Measurements from ENCODE around the gene NDST1.
A peak's percentile ranks its signal among the peaks of the same experiment; 100 is the strongest.

The NDST1 gene

DNA sequence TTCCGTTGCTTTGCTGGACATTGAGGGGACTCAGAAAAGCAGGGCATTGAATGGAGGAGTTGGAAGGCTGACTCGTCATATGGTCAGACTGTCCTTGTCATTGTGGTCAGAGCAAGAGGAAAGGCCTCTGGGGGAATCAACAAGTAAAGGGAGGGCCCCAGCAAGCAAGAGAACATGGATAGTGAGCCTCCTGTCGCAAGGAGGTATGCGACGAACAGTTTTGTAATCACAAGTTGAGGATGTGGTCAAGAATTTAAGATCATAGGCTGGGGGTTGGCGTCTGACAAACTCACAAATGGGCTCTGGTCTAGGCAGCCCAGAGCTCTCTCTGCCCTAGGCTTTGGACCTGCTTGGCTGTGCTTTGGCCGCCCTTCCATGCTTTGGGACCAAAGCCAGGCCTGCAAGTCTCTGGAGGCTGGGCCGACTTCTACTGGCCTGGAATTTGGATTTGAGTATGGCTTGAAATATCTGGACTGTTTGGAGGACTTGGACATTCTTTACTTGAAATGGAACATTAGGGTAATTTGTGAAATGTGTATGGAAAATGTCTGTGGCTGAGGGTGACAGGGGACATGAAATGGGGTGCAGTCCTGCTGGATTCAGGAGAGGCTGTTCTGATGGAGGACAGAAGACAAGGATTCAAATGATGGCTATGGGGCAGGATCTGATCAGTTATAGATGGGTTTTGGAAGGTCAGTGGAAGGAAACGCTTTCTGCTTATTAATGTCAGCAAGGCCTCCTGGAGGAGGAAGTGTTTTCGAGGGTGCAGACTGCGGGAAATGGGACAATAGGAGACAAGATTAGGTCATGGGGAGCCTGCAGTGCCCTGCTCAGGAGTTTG, 19.2 kb upstream of the NDST1 start:
- DNase-seq (ENCODE audit: extremely low spot score, insufficient read length, low read depth), result no peak
- peak; percentile 21 for FAIRE-seq

- DNase-seq (ENCODE audit: extremely low spot score, insufficient read length, low read depth), result no peak
- FAIRE-seq, result peak; percentile 95
Observed at GRCh38 chr5:150489360-150490295, 18.3 kb upstream of the NDST1 start.

GRCh38 chr5:150490296-150490669, 17.6 kb upstream of the NDST1 start:
- no peak for FAIRE-seq

DNA sequence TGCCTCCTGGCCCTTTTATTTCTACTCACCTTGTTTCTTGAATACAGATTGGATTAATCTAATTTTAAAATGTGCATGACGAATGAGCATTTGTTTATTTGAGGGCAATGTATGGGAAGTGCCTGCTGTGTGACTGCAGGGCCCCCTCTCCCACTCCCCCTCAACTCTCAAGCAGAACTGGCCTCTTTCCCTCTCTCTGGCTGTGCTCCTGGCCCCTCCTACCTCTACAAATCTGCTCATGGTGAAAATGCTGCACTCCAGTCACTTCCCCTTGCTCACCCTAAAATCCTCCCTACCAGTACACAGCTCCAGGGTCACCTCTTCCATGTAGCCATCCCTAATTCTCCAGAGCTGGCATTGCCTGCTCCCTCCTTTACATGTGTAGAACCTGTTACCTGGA, 17.2 kb upstream of the NDST1 start:
- FAIRE-seq, result no peak
- no peak for DNase-seq (ENCODE audit: extremely low spot score, insufficient read length, low read depth)

More at GRCh38 chr5:150490296-150490669, 17.6 kb upstream of the NDST1 start:
- no peak for DNase-seq (ENCODE audit: extremely low spot score, insufficient read length, low read depth)

DNA sequence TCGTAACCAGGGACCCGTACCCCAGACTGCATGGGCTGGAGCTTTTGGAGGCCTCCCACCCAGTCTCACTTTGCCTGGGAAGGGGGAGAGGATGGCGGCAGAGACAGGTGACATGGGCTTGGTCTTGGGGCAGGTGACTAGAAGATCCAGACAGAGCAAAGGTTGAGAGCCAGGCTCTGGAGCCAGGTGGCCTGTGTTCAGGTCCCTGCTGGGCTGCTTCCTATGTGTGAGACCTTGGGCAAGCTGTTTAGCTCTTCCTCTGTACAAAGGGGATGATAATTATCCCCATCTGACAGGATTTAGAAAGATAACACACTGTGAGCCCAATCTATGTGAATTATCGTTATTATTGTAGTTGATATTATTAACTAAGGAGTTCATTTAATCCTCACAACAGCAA, 16.1 kb upstream of the NDST1 start:
- DNase-seq (ENCODE audit: extremely low spot score, insufficient read length, low read depth) (no peak), FAIRE-seq (no peak)

DNA sequence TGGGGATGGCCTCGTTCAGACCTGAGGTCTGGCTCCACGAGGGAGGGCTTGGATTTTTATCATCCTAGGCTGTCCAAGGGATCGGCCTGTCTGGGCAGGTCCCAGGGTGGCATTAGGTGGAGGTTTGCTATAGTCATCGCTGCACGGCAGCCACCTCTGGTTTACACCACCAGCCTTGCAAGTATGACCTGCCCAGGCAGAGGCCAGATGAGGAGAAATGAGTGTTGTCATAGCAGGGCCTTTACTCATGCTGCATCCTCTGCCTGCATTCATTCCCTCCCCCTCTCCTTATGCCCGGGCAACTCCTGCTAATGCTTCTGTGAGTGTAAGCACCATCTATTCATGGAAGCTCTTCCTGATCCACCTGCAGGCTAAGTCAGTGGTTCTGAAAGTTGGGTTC, 15.3 kb upstream of the NDST1 start:
- FAIRE-seq, result no peak
- DNase-seq (ENCODE audit: extremely low spot score, insufficient read length, low read depth), result no peak

DNA sequence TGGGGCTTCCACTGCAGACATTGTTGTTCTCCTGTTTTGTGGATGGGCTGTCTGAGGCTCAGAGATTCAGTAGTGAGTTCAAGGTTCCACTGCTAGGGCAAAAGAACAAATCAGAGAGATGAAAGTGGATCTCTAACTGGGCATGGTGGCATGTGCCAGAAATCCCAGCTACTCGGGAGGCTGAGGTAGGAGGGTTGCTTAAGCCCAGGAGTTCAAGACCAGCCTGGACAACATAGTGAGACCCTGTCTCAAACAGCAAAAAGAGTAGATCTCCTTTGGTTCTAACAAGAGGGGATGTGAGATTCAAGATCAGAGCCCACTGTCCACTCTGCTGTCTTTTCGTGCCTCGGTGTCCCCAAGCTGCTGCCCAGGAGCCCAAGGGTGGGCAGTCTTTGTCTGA, 11.8 kb upstream of the NDST1 start:
- FAIRE-seq, result no peak

DNA sequence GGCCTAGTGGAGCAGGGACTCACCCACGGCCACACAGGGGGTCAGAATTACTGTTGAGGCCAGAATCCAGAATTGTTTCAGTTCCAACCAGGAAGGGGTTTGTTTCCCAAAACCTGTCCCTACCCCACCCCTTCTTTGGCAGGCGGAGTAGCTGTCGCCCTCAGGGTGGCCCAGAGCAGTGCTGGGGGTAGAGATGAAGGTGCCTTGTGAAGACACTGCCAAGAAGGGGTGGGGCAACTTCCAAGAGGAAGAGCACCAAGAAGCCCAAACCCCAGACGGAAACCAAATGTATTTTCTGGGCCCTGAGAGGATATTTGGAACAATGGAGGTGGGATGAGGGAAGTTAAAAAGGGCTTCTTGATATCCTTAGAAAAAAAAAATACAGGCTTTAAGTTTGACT, 11.4 kb upstream of the NDST1 start:
- DNase-seq (ENCODE audit: extremely low spot score, insufficient read length, low read depth), result no peak
- no peak for FAIRE-seq

More for the DNA sequence above, 11.8 kb upstream of the NDST1 start:
- no peak for DNase-seq (ENCODE audit: extremely low spot score, insufficient read length, low read depth)

DNA sequence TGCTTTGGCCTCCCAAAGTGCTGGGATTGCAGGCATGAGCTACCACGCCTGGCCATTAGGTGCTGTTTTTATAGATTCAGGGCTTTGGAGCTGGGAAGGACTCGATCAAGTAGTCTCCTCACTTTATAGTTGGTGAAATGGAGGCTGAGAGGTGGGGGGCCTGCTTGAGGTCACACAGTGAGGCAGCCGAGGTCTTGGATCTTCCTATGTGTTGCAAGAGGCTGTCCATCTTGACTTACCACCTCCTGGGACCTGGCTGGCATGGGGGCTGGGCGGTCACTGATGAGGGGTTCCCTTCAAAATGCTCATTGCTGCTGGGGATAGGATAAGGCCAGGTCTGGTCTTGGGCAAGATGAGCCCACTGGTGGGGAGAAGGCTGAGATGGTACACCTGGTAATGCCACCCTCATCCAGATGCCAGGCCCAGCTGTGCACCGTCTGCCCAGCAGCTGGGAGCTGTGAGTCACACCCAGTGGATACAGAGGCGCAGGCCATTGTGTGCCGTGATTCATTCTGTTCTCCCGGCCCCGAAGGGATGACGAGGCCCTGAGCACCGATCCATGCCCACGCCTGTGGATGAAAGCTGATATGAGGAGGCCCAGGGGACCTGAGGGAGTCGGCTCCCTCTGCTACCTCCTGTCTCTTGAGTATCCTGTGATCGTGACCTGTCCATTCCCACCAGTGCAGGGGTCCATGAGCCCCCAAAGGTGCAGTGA, 10.5 kb upstream of the NDST1 start:
- no peak for FAIRE-seq
- DNase-seq (ENCODE audit: extremely low spot score, insufficient read length, low read depth), result no peak

DNA sequence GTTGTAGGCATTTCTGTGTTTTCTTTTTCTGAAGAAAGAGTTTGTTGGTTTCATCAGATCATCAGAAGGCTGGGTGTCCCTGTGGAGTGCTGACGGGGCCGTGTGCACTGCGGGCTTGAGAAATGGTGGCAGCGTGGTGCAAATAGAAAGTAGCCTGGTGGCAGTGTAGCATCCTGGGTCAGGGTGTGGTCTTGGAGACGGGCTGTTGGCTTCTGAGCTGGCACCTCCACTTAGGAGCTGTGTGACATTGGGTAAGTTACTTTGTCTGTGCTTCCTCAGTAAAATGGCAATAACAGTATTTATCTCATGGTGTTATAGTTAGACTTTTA, 10.0 kb upstream of the NDST1 start:
- FAIRE-seq (no peak), DNase-seq (ENCODE audit: extremely low spot score, insufficient read length, low read depth) (no peak)

GRCh38 chr5:150498501-150498900, 9.4 kb upstream of the NDST1 start:
- FAIRE-seq, result no peak
- no peak for DNase-seq (ENCODE audit: extremely low spot score, insufficient read length, low read depth)

- FAIRE-seq (no peak), DNase-seq (ENCODE audit: extremely low spot score, insufficient read length, low read depth) (no peak)
Observed at GRCh38 chr5:150498971-150499370, 9.0 kb upstream of the NDST1 start.

GRCh38 chr5:150499437-150499956, 8.4 kb upstream of the NDST1 start:
- DNase-seq (ENCODE audit: extremely low spot score, insufficient read length, low read depth) (no peak), FAIRE-seq (peak; percentile 65)

GRCh38 chr5:150500328-150500841, 7.5 kb upstream of the NDST1 start:
- DNase-seq (ENCODE audit: extremely low spot score, insufficient read length, low read depth) (no peak), FAIRE-seq (no peak)

- DNase-seq (ENCODE audit: extremely low spot score, insufficient read length, low read depth), result no peak
- FAIRE-seq, result no peak
Observed at GRCh38 chr5:150500905-150501304, 7.0 kb upstream of the NDST1 start.

GRCh38 chr5:150502106-150502505, 5.8 kb upstream of the NDST1 start:
- DNase-seq (ENCODE audit: extremely low spot score, insufficient read length, low read depth) (no peak), FAIRE-seq (no peak)

DNA sequence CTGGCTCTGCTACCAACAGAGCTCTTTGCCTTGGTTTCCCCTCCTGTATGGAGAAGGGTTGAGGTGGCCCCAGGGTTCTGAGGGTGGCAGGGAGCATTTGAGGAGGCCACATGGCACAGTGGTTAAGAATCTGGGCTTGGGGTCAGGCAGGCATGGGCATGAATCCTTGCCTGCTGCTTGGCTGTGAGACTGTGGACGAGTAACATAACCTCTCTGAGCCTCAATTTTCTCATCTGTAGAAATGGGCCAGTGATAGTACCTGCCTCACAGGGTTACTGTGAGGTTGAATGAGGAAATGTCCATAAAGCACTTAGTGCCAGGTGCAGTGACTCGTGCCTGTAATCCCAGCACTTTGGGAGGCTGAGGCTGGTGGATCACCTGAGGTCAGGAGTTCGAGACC, 5.1 kb upstream of the NDST1 start:
- DNase-seq (ENCODE audit: extremely low spot score, insufficient read length, low read depth), result no peak
- no peak for FAIRE-seq

DNA sequence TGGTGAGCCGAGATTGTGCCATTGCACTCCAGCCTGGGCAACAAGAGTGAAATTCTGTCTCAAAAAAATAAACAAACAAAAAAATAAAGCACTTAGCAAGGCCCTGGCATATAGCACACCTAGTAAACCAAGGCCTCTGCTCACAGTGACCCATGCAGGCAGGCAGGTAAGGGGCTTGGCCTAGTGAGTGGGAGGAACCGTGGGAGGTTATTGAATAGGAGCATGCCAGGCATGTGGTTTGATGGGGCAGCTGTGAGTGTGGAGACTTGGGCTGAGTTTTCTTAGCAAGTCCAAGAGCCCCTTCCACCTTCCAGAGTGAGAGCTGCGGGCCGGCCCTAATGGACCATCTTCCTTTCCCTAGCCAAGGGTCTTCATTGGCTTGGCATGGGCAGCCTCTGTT, 4.5 kb upstream of the NDST1 start:
- FAIRE-seq, result no peak
- no peak for DNase-seq (ENCODE audit: extremely low spot score, insufficient read length, low read depth)

DNA sequence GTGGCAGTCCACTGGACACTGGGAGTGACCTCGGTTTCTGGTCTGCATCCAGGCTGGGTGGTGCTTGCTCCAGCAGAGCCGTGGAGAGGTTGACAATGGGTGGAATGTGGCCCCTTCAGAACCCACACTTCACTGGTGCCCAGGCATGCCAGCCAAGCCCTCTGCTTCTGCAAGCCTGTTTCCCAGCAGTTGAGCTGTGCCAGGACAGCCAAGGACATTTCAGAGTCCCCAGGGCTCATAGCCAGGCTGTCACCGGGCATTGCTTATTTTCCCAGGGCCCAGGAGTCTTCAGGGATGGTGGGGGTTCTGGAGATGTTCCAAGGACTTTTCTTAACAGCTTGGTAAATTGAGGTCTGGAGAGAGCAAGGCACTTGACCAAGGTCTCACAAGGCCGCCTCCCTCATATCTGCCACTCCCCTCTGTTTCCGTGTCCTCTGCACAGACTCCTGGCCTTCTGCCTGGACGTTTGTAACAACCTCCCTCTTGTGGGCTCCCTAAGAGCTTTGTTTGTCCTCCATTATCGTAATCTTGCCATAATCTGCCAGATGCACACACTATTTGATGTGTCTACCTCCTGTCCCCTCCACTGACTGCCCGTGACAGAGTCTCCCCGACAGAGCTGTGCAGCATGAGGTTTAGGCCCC, 3.8 kb upstream of the NDST1 start:
- FAIRE-seq, result no peak
- no peak for DNase-seq (ENCODE audit: extremely low spot score, insufficient read length, low read depth)

DNA sequence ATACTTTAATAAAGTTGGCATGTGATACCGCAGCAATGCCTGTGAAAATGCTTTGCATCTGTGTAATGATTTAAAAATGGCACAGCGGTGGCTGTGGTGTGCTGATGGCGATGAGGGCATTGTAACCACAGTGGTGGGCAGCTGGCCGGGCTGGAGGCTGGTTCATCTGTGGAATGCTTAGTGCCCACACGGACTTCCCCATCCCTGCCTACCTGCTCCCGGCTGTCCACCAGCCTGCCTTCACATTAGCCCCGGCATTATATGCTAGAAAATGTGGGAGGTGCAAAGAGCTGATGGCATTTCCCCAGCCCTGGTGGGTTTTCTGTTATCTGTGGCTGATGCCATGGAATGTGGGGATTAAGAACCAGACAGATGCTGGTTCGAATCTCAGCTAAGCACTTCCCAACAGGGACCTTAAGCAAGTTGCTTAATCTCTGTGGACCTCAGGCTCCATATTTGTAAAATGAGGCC, 2.9 kb upstream of the NDST1 start:
- no peak for DNase-seq (ENCODE audit: extremely low spot score, insufficient read length, low read depth)
- no peak for FAIRE-seq
